Activated CD8-positive, alpha-beta T cell treated with anti-CD3 and anti-CD28 coated beads, Interleukin-2, amount 10 ng/mL, durations not matched to agents 7 days and 5 days (primary cell): ENCODE data around the gene KRTAP4-6. TPM values are rescaled to one million over a fixed set of nuclear protein-coding genes. Genes with fewer than 3 reads are reported as not detected.
A peak's percentile ranks its signal among the peaks of the same experiment; 100 is the strongest.
"Not testable (repeated sequence)": the region's sequence is repeated elsewhere in the genome, so short reads cannot be mapped to it uniquely, and the experiment has no call there.

Experiments used
- ATAC-seq: fragments of 150-1000 bp; cut with Tn5 transposase; one replicate; pipeline ENCODE4 v1.10.0; 2021; ENCODE audit warnings: moderate library complexity
- CTCF ChIA-PET: fragments of 350-600 bp; sonication (Branson Sonifier 250); formaldehyde crosslinking; loops from one replicate; lab custom pipeline; 2021; ENCODE audit warnings: antibody characterized with exemption; lab: Charles Lee
- POLR2A ChIA-PET: fragments of 350-600 bp; sonication (Branson Sonifier 250); formaldehyde crosslinking; loops from one replicate; lab custom pipeline; 2021; ENCODE audit warnings: antibody characterized with exemption; lab: Charles Lee
- DNase-seq: peaks from one replicate; pipeline ENCODE4 v3.0.0-alpha.2; 2020
- H3K27ac Mint-ChIP-seq: one replicate; pipeline ENCODE4 v1.8.0; 2021; ENCODE audit warnings: mild to moderate bottlenecking, mixed read lengths
- H3K27me3 Mint-ChIP-seq: one replicate; pipeline ENCODE4 v1.8.0; 2021; ENCODE audit warnings: low read depth, mixed read lengths
- H3K36me3 Mint-ChIP-seq: one replicate; pipeline ENCODE4 v1.8.0; 2021; ENCODE audit warnings: low read depth, mixed read lengths
- H3K4me1 Mint-ChIP-seq: one replicate; pipeline ENCODE4 v1.8.0; 2021; ENCODE audit warnings: low read depth, mixed read lengths
- H3K4me3 Mint-ChIP-seq: one replicate; pipeline ENCODE4 v1.8.0; 2021; ENCODE audit warnings: mild to moderate bottlenecking, mixed read lengths
- H3K9me3 Mint-ChIP-seq: one replicate; pipeline ENCODE4 v1.8.0; 2022; ENCODE audit warnings: mixed read lengths; ENCODE audit not compliant: insufficient read depth
- total RNA-seq, 2 experiments: library from RNA; stranded (reverse); gene quantifications; one replicate each; pipeline ENCODE4 v1.2.3, GENCODE V29; 2021

Gene KRTAP4-6
- total RNA-seq, 2 experiments from 2014 or later: not detected

GRCh38 chr17:41141361-41141760 is 1.0 kb upstream of the KRTAP4-6 start:
- POLR2A ChIA-PET: no interaction called here

GRCh38 chr17:41139865-41140264 is 479 bp downstream of the KRTAP4-6 start:
- H3K27ac Mint-ChIP-seq, CTCF ChIA-PET, H3K4me1 Mint-ChIP-seq, H3K36me3 Mint-ChIP-seq, ATAC-seq, H3K27me3 Mint-ChIP-seq, H3K4me3 Mint-ChIP-seq, POLR2A ChIA-PET, DNase-seq: not testable (repeated sequence)
- H3K9me3 Mint-ChIP-seq: peaks cover 10% of the 10 kb centered on the region

More at GRCh38 chr17:41141361-41141760, 1.0 kb upstream of the KRTAP4-6 start:
- Mint-ChIP-seq H3K4me1 (no peaks in the 10 kb centered on the region), H3K36me3 (peaks cover 3% of the 10 kb centered on the region), H3K9me3 (peaks cover 10% of the 10 kb centered on the region), H3K4me3 (no peak overlapping the region), H3K27me3 (no peaks in the 10 kb centered on the region), H3K27ac (no peak overlapping the region)
- CTCF ChIA-PET: no interaction called here
- DNase-seq (no peak), ATAC-seq (no peak)

- Mint-ChIP-seq H3K4me1 (peaks cover 3% of the 10 kb centered on the region), H3K9me3 (no peaks in the 10 kb centered on the region), H3K27me3 (no peaks in the 10 kb centered on the region), H3K4me3 (no peak overlapping the region), H3K36me3 (no peaks in the 10 kb centered on the region), H3K27ac (no peak overlapping the region)
- CTCF ChIA-PET: no interaction called here
- ATAC-seq (no peak), DNase-seq (no peak)
- POLR2A ChIA-PET: no interaction called here
Measured at GRCh38 chr17:41133880-41134735, 6.2 kb downstream of the KRTAP4-6 start.

GRCh38 chr17:41131979-41132378 is 8.4 kb downstream of the KRTAP4-6 start:
- no peak for ATAC-seq
- H3K4me1 Mint-ChIP-seq: peaks cover 3% of the 10 kb centered on the region
- POLR2A ChIA-PET: no interaction called here

GRCh38 chr17:41127371-41127770 is 13.0 kb downstream of the KRTAP4-6 start:
- ChIA-PET CTCF (no interaction called here), POLR2A (no interaction called here)
- Mint-ChIP-seq H3K27ac (no peak overlapping the region), H3K4me3 (no peak overlapping the region), H3K27me3 (no peaks in the 10 kb centered on the region), H3K9me3 (no peaks in the 10 kb centered on the region), H3K4me1 (peaks cover 21% of the 10 kb centered on the region), H3K36me3 (no peaks in the 10 kb centered on the region)
- ATAC-seq (no peak), DNase-seq (no peak)

More at GRCh38 chr17:41131979-41132378, 8.4 kb downstream of the KRTAP4-6 start:
- DNase-seq: no peak
- CTCF ChIA-PET: no interaction called here
- no peaks in the 10 kb centered on the region for H3K9me3 Mint-ChIP-seq
- H3K4me3 Mint-ChIP-seq: no peak overlapping the region
- no peak overlapping the region for H3K27ac Mint-ChIP-seq
- H3K36me3 Mint-ChIP-seq: no peaks in the 10 kb centered on the region
- no peaks in the 10 kb centered on the region for H3K27me3 Mint-ChIP-seq

GRCh38 chr17:41126412-41126811 is 13.9 kb downstream of the KRTAP4-6 start:
- ChIA-PET CTCF (no interaction called here), POLR2A (no interaction called here)
- ATAC-seq (no peak), DNase-seq (no peak)
- no peaks in the 10 kb centered on the region for H3K27me3 Mint-ChIP-seq
- H3K9me3 Mint-ChIP-seq: no peaks in the 10 kb centered on the region
- no peak overlapping the region for H3K4me3 Mint-ChIP-seq
- H3K36me3 Mint-ChIP-seq: no peaks in the 10 kb centered on the region
- H3K4me1 Mint-ChIP-seq: peaks cover 21% of the 10 kb centered on the region
- no peak overlapping the region for H3K27ac Mint-ChIP-seq

- Mint-ChIP-seq H3K9me3 (no peaks in the 10 kb centered on the region), H3K36me3 (peaks cover 1% of the 10 kb centered on the region), H3K4me1 (peaks cover 27% of the 10 kb centered on the region), H3K27me3 (no peaks in the 10 kb centered on the region), H3K27ac (no peak overlapping the region), H3K4me3 (no peak overlapping the region)
- ChIA-PET CTCF (no interaction called here), POLR2A (no interaction called here)
- DNase-seq (no peak), ATAC-seq (no peak)
Measured at GRCh38 chr17:41125064-41125463, 15.3 kb downstream of the KRTAP4-6 start.

- DNase-seq, ATAC-seq, H3K4me3 Mint-ChIP-seq, CTCF ChIA-PET, H3K36me3 Mint-ChIP-seq, H3K27ac Mint-ChIP-seq, H3K9me3 Mint-ChIP-seq, POLR2A ChIA-PET, H3K27me3 Mint-ChIP-seq: not testable (repeated sequence)
- H3K4me1 Mint-ChIP-seq: peaks cover 30% of the 10 kb centered on the region
Measured at GRCh38 chr17:41123991-41124371, 16.4 kb downstream of the KRTAP4-6 start, which contains the start of gene KRTAP4-12. Gene KRTAP4-12 (minus strand): TSS chr17:41124182. CDS start chr17:41124122, 60 bp downstream.

GRCh38 chr17:41123292-41123990 is 16.9 kb downstream of the KRTAP4-6 start:
- H3K9me3 Mint-ChIP-seq, DNase-seq, H3K4me3 Mint-ChIP-seq, H3K27ac Mint-ChIP-seq, H3K27me3 Mint-ChIP-seq, CTCF ChIA-PET, POLR2A ChIA-PET, ATAC-seq, H3K36me3 Mint-ChIP-seq: not testable (repeated sequence)
- H3K4me1 Mint-ChIP-seq: peaks cover 30% of the 10 kb centered on the region

GRCh38 chr17:41121742-41122141 is 18.6 kb downstream of the KRTAP4-6 start:
- ATAC-seq: no peak
- Mint-ChIP-seq H3K27me3 (peaks cover 3% of the 10 kb centered on the region), H3K36me3 (peaks cover 4% of the 10 kb centered on the region), H3K9me3 (no peaks in the 10 kb centered on the region), H3K4me1 (peaks cover 30% of the 10 kb centered on the region), H3K27ac (no peak overlapping the region), H3K4me3 (no peak overlapping the region)
- ChIA-PET POLR2A (no interaction called here), CTCF (no interaction called here)
- no peak for DNase-seq

- H3K36me3 Mint-ChIP-seq, H3K27me3 Mint-ChIP-seq, CTCF ChIA-PET, H3K9me3 Mint-ChIP-seq, H3K4me3 Mint-ChIP-seq, DNase-seq, ATAC-seq: not testable (repeated sequence)
- H3K27ac Mint-ChIP-seq: peak overlapping the region; percentile 33
- peaks cover 21% of the 10 kb centered on the region for H3K4me1 Mint-ChIP-seq
- POLR2A ChIA-PET: interaction anchor here (0.6 kb wide), 1 partner anchor 8 kb away, joined by 3 read pairs; no protein-coding TSS in a partner anchor
Measured at GRCh38 chr17:41119696-41120690, 20.4 kb downstream of the KRTAP4-6 start.
